H7 (cell line): ENCODE results near the gene ZNF668. TPM values are rescaled to one million over a fixed set of nuclear protein-coding genes. Genes with fewer than 3 reads are reported as not detected.

Experiments used
- DNase-seq: peaks from one replicate; pipeline ENCODE4 v3.0.0; 2012
- H3K27me3 ChIP-seq: 2 replicates; pipeline ENCODE4 v1.6.0; 2011; ENCODE audit warnings: mild to moderate bottlenecking, low read length; ENCODE audit not compliant: control insufficient read depth, insufficient read depth
- H3K36me3 ChIP-seq: replicated peaks from 2 replicates; pipeline ENCODE4 v1.5.1; 2011; ENCODE audit warnings: low read length; ENCODE audit not compliant: control insufficient read depth, insufficient read depth
- H3K4me3 ChIP-seq: 2 replicates; pipeline ENCODE4 v1.5.1; 2011; ENCODE audit warnings: low read depth, mild to moderate bottlenecking, control low read depth, low read length, moderate library complexity; ENCODE audit not compliant: insufficient read depth
- total RNA-seq: library from RNA; depleted of rRNA; stranded (reverse); fragments of >200 nt; shearing (Covaris generic); gene quantifications from 2 replicates; pipeline ENCODE4 v1.2.3, GENCODE V29; 2014

ZNF668 gene
- total RNA-seq, 1 experiment from 2014 or later = 19.9 TPM

DNA sequence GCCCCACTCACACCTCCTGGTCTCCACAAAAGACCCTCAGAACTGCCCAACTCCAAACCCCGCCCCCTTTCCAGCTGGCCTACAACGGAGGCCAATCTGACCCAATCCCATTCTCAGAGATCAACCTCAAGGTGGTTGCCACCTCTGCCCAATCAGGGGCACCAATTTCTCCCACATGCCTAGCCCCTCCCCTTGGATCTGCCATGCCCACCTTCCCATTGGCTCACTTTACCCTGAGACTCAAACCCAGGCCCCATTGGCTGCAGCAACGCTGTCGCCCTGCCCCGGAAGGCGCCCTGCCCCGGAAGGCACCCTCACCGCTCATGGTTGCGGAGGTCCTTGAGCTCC is 10.6 kb downstream of the ZNF668 start:
- Histone ChIP-seq H3K4me3 (no peak overlapping the region), H3K36me3 (no peaks in the 10 kb centered on the region; the same call in none of the 2 replicates), H3K27me3 (no peaks in the 10 kb centered on the region)
- DNase-seq = peak; percentile 78

DNA sequence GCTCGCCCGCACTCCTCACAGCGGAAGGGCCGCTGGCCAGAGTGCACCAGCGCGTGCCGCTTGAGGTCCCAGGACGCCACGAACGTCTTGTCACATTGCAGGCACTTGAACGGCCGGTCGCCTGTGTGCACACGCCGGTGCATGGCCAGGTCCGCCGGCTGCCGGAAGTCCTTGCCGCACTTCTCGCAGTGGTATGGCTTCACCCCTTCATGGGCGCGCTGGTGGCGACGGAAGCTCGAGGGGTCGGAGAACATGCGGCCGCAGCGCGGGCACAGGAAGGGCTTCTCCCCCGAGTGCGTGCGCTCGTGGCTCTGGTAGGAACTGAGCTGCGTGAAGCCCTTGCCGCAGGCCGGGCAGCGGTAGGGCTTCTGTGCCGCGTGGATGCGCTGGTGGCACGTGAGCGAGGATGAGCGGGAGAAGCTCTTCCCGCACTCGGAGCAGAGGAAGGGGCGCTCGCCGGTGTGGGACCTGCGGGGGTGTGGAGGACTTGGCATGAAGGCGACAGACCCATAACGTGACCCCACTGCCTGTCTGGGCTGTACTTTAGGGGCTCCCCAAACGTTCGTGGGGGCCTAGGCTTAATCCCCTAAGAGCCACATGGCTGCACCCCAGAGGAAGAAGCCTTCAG is 12.1 kb downstream of the ZNF668 start:
- no peaks in the 10 kb centered on the region for H3K27me3 ChIP-seq
- peak; percentile 44 for DNase-seq
- no peak overlapping the region for H3K4me3 ChIP-seq

DNA sequence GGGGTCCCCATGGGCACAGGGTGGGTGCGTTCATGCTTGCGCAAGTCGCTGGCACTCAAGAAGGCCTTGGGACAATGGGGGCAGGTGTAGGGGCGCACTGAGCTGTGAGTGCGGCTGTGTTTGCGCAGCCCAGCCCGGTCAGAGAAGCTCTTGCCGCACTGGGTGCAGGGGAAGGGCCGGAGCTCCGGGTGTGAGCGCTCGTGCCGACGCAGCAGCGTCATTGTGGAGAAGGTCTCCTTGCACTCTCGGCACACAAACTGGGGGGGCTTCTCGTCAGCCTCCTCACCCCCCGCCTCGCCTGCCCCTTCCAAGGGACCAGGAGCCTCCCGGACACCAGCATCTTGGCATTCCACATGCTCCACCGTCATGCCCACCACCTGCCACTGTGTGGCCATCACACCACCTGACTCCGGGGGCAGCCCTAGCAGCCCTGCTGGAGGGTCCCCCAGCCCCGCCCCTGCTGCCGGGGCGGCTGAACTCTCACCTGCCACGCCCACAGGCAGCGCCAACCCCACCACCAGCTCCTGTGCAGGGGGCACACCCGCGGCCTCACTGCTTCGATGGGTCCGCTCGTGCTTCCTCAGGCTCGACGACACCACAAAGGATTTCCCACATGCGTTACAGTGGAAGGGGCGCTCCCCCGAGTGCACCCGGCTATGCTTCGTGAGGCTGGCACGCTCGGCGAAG is 12.8 kb downstream of the ZNF668 start:
- no peaks in the 10 kb centered on the region for H3K27me3 ChIP-seq
- peak; percentile 61 for DNase-seq
- no peak overlapping the region for H3K4me3 ChIP-seq

More for the DNA sequence above, 12.1 kb downstream of the ZNF668 start:
- H3K36me3 ChIP-seq = no peaks in the 10 kb centered on the region; the same call in none of the 2 replicates

DNA sequence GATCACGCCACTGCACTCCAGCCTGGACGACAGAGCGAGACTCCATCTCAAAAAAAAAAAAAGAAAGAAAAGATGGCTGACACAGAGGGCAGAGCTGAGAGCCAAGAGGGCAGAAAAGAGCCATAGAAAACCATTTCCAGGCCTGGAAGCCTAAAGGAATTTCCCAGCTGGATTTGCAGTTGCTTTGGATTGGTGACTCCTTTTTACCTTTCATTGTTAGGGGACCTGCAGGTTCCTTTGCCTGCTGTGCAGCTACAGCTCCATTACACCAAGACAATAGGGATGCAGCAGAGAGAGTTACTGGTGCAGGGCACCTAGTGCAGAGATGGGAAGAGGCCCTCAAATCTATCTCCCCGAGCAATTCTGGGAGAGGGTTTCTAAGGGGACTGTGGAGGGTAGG is 18.4 kb downstream of the ZNF668 start:
- no peaks in the 10 kb centered on the region for H3K27me3 ChIP-seq
- peak; percentile 76 for DNase-seq

More for the DNA sequence above, 12.8 kb downstream of the ZNF668 start:
- no peaks in the 10 kb centered on the region; the same call in none of the 2 replicates for H3K36me3 ChIP-seq

DNA sequence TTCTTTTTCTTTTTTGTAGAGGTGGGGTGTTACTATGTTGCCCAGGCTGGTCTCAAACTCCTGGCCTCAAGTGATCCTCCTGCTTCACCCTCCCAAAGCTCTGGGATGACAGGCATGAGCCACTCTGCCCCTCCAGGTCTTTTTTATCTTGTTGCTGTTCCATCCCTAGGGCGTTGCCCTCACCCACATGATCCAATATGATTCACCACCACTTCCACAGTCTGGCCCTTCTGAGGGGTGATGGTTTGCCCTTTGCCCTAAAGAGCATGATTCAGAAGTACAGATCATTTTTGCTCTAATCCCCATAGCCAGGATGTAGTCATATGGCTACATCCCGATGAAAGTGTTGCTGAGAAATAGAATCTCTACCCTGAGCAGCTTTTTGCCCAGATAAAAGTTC is 21.9 kb downstream of the ZNF668 start:
- DNase-seq = no peak
- Histone ChIP-seq H3K27me3 (no peaks in the 10 kb centered on the region), H3K4me3 (no peak overlapping the region), H3K36me3 (no peaks in the 10 kb centered on the region)

More for the DNA sequence above, 18.4 kb downstream of the ZNF668 start:
- no peaks in the 10 kb centered on the region; the same call in 1 of the 2 replicates for H3K36me3 ChIP-seq
- no peak overlapping the region for H3K4me3 ChIP-seq

DNA sequence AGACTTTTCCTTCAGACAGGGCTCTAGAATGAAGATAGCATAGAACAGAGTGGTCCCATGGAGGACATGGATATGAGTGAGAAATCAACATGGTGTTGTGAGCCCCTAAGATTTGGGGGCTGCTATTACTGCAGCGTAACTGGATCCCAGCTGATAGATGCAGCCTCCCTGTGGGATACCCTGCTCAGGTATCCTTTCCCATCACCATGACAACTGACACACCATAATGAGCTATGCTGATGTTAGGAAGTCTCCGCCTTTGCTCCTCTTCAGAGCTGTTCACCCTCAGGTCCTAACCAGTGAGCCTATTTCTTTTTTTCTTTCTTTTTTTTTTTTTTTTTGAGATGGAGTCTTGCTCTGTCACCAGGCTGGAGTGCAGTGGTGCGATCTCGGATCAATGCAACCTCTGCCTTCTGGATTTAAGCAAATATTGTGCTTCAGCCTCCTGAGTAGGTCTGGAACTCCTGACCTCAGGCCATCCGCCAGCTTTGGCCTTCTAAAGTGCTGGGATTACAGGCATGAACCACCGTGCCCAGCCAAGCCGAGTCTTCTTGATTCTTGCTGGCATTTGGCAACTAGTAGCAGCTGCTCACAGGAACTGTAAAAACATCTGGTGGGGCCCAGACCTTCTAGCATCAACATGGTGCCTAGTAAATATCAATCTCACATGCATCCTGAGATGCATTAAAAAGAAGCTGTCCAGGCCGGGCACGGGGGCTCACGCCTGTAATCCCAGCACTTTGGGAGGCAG is 23.6 kb downstream of the ZNF668 start:
- Histone ChIP-seq H3K36me3 (no peaks in the 10 kb centered on the region), H3K4me3 (no peak overlapping the region), H3K27me3 (no peaks in the 10 kb centered on the region)
- peak; percentile 78 for DNase-seq

DNA sequence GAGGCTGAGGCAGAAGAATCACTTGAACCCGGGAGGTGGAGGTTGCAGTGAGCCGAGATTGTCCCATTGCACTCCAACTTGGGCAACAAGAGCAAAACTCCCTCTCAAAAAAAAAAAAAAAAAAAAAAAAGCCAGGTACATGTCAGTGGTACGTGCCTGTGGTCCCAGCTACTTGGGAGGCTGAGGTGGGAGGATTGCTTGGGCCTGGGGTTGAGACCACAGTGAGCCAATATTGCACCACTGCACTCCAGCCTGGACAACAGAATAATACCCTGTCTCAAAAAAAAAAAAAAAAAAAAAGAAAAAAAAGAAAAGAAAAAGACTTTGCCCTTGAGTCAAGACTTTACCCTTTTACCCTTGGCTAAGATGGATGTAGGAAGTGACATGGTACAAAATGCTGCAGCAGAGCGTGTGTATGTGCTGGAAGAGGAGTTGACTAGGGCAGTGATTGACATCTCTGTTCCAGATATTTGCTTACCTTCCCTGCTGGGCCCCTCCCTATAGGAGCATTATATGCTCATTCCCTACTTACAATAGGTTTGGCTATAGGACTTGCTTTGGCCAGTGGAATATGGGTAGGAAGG is 30.1 kb downstream of the ZNF668 start:
- no peak overlapping the region for H3K4me3 ChIP-seq
- H3K27me3 ChIP-seq = no peaks in the 10 kb centered on the region
- DNase-seq = no peak
- H3K36me3 ChIP-seq = 0 out of 2 replicates have a peak, but pooled peaks cover 3% of the 10 kb centered on the region

DNA sequence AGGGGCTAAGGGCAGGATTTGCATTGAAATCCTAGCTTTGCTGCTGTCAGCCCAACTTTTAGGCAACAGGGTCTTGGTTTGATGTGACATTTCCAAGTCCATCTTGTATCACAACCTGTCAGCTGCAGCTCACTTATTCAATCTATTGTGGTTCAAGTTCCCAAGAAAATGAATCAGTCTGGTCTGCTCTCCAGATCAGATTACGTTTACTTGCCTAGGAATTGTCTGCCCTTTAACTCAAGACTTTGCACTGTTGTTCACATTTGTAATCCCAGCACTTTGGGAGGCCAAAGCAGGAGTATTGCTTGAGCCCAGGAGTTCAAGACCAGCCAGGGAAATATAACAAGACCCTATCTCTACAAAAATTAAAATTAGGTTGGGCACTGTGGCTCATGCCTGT is 30.7 kb downstream of the ZNF668 start:
- no peak for DNase-seq
- Histone ChIP-seq H3K27me3 (no peaks in the 10 kb centered on the region), H3K36me3 (0 out of 2 replicates have a peak, but pooled peaks cover 3% of the 10 kb centered on the region), H3K4me3 (no peak overlapping the region)

DNA sequence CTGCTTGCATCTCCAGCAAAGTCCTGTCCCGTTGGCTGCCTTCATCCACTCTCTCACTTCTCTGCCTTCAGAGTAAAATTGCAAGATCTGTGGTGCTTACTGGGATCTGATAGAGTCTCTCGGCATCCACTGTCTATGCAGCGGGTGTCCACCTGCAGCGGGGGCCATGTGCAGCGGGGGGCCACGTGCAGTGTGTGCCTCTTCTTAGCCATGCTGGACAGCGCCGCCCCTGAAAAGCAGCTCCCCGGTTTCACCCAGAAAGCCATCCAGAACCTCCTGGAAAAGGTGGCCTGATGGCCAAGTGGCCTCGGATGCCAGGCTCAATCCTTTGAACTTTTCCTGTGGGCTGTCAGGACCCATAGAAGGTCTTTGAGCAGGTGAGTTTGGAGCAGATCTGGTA is 31.2 kb downstream of the ZNF668 start:
- peak overlapping the region; percentile 24 for H3K4me3 ChIP-seq
- H3K36me3 ChIP-seq = 0 out of 2 replicates have a peak, but pooled peaks cover 3% of the 10 kb centered on the region
- H3K27me3 ChIP-seq = no peaks in the 10 kb centered on the region
- DNase-seq = no peak

DNA sequence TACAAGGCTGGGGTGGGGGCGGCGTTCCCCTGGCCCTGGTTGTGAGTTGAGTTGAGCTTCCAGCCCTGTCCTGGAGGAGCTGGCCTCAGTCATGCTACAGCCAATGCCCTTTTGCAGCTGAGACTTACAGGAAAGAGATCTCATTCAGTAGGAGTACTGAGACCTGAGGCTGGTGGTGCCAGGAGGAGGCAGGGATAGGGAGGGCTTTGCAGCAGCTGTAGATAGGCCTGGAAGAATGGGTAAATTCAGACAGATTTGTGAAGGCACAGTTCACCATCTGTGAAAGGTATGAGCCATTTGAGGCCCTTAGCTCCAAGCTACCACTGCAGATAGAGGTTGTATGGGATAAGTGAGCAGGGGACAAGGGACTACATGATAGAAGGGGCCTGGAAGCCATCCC is 35.0 kb downstream of the ZNF668 start:
- Histone ChIP-seq H3K4me3 (no peak overlapping the region), H3K27me3 (no peaks in the 10 kb centered on the region), H3K36me3 (peaks cover 3% of the 10 kb centered on the region; the same call in 1 of the 2 replicates)
- DNase-seq = no peak

DNA sequence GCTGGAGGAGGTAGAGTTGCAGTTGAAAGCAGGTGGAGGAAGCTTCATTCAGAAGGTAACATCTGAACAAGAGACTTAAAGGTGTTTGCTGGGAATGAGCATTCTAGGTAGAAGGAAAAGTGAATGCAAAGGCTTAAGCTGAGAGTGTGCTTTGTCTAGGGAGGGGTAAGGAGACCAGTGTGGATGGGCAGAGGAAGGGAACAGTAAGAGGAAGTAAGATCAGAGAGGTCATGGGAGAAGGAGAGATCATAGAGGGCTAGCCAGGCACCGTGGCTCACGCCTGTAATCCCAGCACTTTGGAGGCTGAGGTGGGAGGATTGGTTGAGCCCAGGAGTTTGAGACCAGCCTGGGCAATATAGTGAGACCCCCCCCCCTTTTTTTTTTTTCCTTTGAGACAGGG is 37.3 kb downstream of the ZNF668 start:
- Histone ChIP-seq H3K4me3 (no peak overlapping the region), H3K27me3 (no peaks in the 10 kb centered on the region), H3K36me3 (peaks cover 3% of the 10 kb centered on the region; the same call in 1 of the 2 replicates)
- no peak for DNase-seq

DNA sequence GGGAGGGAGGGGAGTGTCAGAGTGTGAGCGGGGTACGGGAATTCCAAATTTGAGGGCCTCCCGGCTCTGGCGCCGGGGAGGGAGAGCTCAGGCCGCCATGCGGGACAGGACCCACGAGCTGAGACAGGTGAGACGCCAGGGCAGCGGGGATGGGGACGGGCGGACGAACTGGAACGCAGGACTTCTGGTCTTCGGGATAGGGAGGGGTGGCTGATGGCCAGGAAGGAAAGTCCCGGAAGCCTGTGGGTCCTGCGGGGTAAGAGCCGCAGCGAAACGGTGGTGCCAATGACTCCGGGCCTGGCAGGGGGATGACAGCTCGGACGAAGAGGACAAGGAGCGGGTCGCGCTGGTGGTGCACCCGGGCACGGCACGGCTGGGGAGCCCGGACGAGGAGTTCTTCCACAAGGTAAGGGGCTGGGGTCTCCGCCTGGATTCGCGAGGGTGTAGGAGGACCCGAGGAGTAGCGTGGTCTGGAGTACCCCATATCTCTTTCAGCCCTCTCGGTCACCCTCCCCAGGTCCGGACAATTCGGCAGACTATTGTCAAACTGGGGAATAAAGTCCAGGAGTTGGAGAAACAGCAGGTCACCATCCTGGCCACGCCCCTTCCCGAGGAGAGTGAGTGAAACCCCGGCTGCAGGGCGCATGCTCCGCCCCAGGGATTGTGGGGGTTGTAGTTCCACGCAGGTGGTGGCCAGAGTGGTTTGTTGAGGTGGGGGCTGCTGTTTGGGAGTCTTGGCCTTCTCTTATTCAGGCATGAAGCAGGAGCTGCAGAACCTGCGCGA is 40.1 kb downstream of the ZNF668 start:
- H3K36me3 ChIP-seq = no peaks in the 10 kb centered on the region; the same call in 1 of the 2 replicates
- H3K4me3 ChIP-seq = peak overlapping the region; percentile 89
- DNase-seq = peak; percentile 98
- H3K27me3 ChIP-seq = no peaks in the 10 kb centered on the region

DNA sequence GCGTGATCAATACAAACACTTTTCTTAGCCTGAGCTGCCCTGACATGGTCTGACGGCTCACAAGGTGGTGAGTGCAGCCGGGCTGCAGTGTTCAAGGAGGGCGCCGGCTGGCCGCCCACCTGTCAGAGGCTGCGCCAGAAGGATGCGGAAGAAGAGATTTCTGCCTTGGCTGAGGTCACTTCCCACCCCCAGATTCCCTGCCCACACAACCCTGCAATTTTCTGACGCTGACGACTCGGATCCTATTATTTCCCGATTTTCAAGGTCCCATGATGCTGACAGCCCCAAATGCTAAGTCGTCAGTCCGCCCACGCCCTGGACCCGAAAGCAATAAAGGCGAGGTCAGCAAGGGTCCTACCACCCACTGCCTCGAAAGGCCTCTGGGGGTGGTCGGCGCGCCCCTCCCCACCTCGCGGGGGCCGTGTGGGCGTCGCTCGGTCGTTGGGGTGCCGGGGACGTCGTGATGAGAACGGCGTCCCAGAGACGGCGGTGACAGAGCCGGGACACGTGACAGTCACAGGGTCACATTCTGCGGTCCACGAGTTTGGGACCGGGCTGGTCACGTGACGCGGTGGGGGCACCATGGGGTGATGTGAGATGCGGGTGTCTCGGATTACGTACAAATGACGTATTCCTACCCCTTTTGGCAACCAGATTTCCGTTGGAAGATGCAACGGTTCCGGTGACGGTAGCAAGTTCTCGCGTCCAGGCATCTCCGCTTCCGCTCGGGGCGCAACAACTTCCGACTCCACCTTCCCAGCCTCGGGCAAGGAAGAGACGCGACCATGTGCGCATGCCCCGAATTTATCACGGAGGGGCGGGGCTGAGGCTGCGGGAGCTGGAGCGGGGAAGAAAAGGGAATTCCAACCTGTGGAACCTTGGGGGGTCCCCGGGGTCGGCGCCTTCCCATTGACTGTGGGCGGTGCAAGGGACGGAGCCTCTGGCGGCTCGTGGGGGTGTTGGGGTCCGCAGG is 41.0 kb downstream of the ZNF668 start, which contains the start of gene STX4:
STX4 (plus strand) TSS at position 823 of the 973 bp plus-strand sequence. CDS start 248 bp downstream, outside the sequence.
- DNase-seq = peak; percentile 96
- Histone ChIP-seq H3K36me3 (no peaks in the 10 kb centered on the region; the same call in 1 of the 2 replicates), H3K4me3 (peak within 1 kb of the TSS; percentile 89), H3K27me3 (no peaks in the 10 kb centered on the region)
